ENCODE measurements around the gene BBIP1.

BBIP1 gene, protein sequence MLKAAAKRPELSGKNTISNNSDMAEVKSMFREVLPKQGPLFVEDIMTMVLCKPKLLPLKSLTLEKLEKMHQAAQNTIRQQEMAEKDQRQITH

GRCh38 chr10:110918643-110919348 lies at the start of gene BBIP1:
TSS of gene BBIP1 (minus strand) at chr10:110919180. CDS start at chr10:110918157, 1,023 bp downstream.
- no peaks in the 10 kb centered on the region for H3K27me3 ChIP-seq
- peak within 1 kb of the TSS; percentile 90 to 94 for H3K4me3 ChIP-seq (ENCODE audit: low read depth in 1 of 2, low read length in 1 of 2)
- peak; percentile 65 for TF ChIP-seq CTCF (IDR thresholded peaks at IDR 0.05)
- H3K9me3 ChIP-seq, result no peaks in the 10 kb centered on the region
- H3K4me1 ChIP-seq (ENCODE audit: control insufficient read depth in 1 of 2, insufficient read depth in 1 of 2, low read depth in 1 of 2, low read length in 1 of 2), result peaks cover 31 to 40% of the 10 kb centered on the region in 2 experiments
- peaks cover 10% of the 10 kb centered on the region for H3K36me3 ChIP-seq
- peak within 1 kb of the TSS; percentile 99 for H3K27ac ChIP-seq

- Histone ChIP-seq H3K9me3 (no peaks in the 10 kb centered on the region), H3K36me3 (peaks cover 8% of the 10 kb centered on the region), H3K4me3 (ENCODE audit: low read depth in 1 of 2, low read length in 1 of 2) (no peak overlapping the region), H3K27ac (peak overlapping the region; percentile 64), H3K27me3 (no peaks in the 10 kb centered on the region), H3K4me1 (ENCODE audit: control insufficient read depth in 1 of 2, insufficient read depth in 1 of 2, low read depth in 1 of 2, low read length in 1 of 2) (peaks cover 12 to 35% of the 10 kb centered on the region in 2 experiments)
- no peak for TF ChIP-seq CTCF (IDR thresholded peaks at IDR 0.05)
These were observed 48.7 kb upstream of the BBIP1 start for GRCh38 chr10:110967645-110968044.

GRCh38 chr10:110967009-110967630 lies 48.1 kb upstream of the BBIP1 start:
- H3K9me3 ChIP-seq, result no peaks in the 10 kb centered on the region
- no peak for TF ChIP-seq CTCF (IDR thresholded peaks at IDR 0.05)
- no peak overlapping the region for H3K4me3 ChIP-seq (ENCODE audit: low read depth in 1 of 2, low read length in 1 of 2)
- peak overlapping the region; percentile 64 for H3K27ac ChIP-seq
- H3K27me3 ChIP-seq, result no peaks in the 10 kb centered on the region
- peaks cover 12 to 35% of the 10 kb centered on the region in 2 experiments for H3K4me1 ChIP-seq (ENCODE audit: control insufficient read depth in 1 of 2, insufficient read depth in 1 of 2, low read depth in 1 of 2, low read length in 1 of 2)
- peaks cover 8% of the 10 kb centered on the region for H3K36me3 ChIP-seq

DNA sequence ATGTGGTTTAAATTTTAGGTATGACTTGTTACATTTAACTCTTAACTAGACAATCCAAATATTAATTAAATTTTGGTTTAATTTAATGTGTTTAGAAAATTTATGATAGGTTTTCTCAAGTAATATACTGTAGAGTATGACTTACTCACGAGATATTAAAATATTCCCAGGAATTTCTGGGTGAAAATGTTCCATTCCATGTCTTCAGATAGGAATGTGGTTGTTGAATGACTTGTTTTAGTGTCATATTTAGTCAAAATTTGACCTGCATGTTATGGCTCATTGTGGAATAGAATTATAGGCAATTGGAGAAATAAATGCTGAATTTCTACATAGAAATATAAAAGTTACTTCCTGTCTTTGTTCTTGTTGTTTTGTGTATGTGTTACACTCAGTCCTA lies 47.2 kb upstream of the BBIP1 start:
- H3K27me3 ChIP-seq, result no peaks in the 10 kb centered on the region
- H3K4me3 ChIP-seq (ENCODE audit: low read depth in 1 of 2, low read length in 1 of 2), result no peak overlapping the region
- peaks cover 12 to 32% of the 10 kb centered on the region in 2 experiments for H3K4me1 ChIP-seq (ENCODE audit: control insufficient read depth in 1 of 2, insufficient read depth in 1 of 2, low read depth in 1 of 2, low read length in 1 of 2)
- H3K27ac ChIP-seq, result peak overlapping the region; percentile 64
- TF ChIP-seq CTCF (IDR thresholded peaks at IDR 0.05), result no peak
- no peaks in the 10 kb centered on the region for H3K9me3 ChIP-seq
- H3K36me3 ChIP-seq, result peaks cover 8% of the 10 kb centered on the region

DNA sequence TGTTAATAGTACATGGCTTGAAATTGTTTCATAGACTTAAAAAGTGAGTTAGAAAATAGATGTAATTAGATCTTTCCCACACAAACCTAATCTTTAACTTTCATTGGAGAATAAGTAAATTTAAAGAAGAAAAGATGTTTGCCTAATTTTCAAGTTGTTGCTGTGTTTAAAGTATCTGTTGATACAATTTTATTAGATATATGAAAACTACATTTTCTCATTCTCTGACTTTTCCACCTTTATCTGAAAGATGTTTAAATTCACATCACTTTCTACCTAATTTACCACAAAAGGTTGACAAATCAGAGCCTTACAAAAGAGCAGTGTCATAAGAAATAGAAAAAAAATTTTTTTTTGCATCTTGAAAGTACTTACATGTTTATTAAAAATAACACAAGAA lies 46.2 kb upstream of the BBIP1 start:
- no peak overlapping the region for H3K4me3 ChIP-seq (ENCODE audit: low read depth in 1 of 2, low read length in 1 of 2)
- peaks cover 8% of the 10 kb centered on the region for H3K36me3 ChIP-seq
- H3K9me3 ChIP-seq, result no peaks in the 10 kb centered on the region
- H3K27me3 ChIP-seq, result no peaks in the 10 kb centered on the region
- TF ChIP-seq CTCF (IDR thresholded peaks at IDR 0.05), result no peak
- H3K27ac ChIP-seq, result no peak overlapping the region
- H3K4me1 ChIP-seq (ENCODE audit: control insufficient read depth in 1 of 2, insufficient read depth in 1 of 2, low read depth in 1 of 2, low read length in 1 of 2), result peaks cover 12 to 32% of the 10 kb centered on the region in 2 experiments

All from neutrophil (primary cell).